GM12874 (cell line): ENCODE data around the gene P2RX4.

ENCODE experiments used
- TF ChIP-seq, protein P1 (sequence below): IDR thresholded peaks from 2 replicates; pipeline ENCODE4 v1.5.1; 2011; ENCODE audit warnings: low read depth, mild to moderate bottlenecking, control low read depth, low read length, moderate library complexity; ENCODE audit not compliant: insufficient read depth

Gene P2RX4

DNA sequence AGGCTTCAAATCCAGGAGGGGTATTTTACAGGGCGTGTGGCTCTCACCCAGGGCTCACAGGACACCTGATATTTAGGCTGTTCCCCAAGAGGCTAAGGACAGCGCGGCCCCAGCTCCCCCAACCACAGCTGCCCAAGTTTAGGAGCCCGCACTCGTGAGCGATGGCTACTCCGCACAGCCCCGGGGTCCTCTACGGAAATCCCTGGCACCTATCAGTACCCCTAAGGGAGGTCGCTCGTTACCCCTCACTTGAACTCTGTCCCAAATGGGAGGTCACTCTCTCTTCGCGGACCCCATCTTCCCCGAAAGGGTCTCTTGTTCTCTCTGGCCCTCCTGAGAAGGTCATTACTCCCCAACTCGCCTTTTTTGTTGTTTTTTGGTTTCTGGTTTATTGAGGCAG lies 708 bp upstream of the P2RX4 start:
- TF ChIP-seq, protein P1, sequence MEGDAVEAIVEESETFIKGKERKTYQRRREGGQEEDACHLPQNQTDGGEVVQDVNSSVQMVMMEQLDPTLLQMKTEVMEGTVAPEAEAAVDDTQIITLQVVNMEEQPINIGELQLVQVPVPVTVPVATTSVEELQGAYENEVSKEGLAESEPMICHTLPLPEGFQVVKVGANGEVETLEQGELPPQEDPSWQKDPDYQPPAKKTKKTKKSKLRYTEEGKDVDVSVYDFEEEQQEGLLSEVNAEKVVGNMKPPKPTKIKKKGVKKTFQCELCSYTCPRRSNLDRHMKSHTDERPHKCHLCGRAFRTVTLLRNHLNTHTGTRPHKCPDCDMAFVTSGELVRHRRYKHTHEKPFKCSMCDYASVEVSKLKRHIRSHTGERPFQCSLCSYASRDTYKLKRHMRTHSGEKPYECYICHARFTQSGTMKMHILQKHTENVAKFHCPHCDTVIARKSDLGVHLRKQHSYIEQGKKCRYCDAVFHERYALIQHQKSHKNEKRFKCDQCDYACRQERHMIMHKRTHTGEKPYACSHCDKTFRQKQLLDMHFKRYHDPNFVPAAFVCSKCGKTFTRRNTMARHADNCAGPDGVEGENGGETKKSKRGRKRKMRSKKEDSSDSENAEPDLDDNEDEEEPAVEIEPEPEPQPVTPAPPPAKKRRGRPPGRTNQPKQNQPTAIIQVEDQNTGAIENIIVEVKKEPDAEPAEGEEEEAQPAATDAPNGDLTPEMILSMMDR = no peak

DNA sequence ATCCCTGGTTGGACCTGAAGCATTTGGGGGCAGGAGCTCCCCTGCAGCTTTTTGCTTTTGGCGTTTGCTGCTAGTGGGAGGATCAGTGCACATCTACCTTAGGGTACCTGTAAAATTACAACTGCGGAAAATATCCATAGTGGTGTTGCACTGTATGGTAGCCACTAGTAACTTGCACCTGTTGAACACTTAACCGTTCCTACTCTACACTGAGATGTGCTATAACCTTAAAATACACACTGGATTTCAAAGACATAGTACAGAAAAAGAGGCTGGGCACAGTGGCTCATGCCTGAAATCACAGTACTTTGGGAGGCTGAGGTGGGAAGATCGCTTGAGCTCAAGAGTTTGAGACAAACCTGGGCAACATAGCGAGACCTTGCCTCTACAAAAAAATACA lies 2.9 kb downstream of the P2RX4 start:
- TF ChIP-seq, protein P1 = no peak

DNA sequence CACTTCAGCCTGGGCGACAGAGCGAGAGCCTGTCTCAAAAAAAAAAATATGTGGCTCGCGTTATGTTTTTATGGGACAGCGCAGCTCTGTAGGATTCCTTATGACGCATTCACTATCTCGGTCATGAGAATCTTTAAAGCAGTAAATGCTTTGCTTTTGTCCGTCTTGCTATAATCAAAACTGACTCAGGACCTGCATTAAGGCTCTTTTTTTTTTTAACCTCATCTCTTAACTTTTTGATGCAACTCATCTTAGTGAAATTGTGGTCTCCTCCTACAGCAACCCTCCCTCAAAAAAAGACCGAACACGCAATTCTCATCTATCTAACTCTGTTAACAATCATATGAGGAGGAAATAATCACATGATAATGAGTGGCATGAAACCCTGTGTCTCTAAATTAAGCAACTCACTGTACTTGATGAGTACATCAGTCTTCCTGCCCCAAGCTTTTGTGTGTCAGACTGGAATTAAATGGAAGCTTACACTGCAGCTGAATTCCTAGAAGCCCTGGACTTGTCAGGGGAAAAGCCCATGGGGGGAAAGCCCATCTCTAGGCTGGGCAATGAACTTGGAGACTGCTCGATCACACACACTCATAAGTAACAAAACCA lies 4.3 kb downstream of the P2RX4 start:
- TF ChIP-seq, protein P1 = no peak

DNA sequence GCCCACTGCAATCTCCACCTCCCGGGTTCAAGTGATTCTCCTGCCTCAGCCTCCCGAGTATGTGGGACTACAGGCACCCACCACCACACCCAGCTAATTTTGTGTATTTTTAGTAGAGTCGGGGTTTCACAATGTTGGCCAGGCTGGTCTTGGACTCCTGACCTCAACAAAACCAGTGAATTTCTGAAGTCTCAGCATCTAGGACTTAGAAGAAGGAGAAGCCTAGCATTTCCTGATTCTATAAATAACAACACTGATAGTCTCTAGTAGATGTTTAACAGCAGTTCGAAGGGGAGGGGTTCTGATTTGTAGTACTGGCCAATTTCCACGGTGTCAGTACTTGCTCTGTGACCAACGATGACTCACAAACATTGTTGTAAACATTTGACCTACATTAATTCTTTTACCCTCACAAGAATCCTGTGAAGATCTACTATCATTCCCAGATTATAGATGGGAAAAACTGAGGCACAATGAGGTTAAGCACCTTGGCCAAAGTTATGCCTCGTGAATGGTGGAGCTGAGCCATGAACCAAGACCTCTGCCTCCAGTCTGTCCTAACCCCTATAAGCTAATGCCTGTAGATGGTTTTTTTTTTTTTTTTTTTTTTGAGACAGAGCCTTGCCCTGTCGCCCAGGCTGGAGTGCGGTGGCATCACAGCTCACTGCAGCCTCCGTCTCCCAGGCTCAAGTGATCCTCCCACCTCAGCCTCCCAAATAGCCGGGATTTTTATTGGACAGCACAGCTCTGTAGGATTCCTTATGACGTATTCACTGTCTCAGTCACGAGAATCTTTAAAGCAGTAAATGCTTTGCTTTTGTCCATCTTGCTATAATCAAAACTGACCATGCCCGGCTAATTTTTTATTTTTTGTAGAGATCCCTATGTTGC lies 5.2 kb downstream of the P2RX4 start:
- TF ChIP-seq, protein P1 = no peak

DNA sequence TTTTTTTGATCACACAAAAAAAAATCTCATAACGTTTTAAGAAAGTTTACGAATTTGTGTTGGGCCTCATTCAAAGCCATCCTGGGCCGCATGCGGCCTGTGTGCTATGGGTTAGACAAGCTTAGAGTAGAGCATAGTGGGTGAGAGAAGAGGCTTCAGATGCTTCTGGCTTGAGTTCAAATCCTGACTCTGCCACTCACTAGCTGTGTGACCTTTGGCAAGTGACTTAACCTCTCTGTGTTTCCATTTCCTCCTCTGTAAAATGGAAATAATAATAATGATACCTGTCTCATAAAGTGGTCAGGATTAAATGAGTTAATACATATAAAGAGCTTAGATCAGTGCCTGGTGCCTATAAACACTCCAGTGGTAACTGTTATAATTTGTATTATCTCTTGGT lies 6.2 kb downstream of the P2RX4 start:
- TF ChIP-seq, protein P1 = no peak

DNA sequence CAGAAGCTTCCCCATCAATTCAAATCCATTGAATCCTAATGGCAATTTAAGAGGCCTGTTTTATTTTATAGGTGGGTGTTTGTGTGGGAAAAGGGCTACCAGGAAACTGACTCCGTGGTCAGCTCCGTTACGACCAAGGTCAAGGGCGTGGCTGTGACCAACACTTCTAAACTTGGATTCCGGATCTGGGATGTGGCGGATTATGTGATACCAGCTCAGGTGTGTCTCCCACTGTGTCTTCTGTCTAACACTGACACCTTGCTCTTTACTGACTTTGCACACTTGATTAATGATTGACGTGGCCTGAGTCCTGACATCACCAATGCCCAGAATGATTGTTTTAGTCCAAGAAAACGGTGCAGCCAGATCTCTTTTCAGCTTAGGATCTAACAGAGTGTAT lies 7.1 kb downstream of the P2RX4 start:
- TF ChIP-seq, protein P1 = no peak

DNA sequence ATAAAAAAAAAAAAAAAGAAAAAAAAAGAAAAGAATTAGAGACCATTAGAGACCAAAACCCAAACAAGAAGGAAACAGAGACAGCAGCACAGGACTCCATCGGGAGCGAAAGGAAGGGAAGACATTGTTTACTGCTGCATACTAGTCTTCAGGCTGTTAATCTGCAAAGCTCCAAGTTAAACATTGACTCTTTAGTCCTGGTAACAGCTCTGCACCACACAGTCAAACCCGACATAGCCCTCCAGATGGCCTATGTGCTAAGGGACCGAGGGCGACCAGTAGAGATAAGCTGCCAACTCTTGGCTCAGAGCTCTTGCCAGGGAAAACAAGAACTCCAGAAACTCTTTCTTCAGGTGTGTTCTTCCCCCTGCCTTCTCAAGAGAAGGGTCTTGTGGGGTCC lies 7.8 kb downstream of the P2RX4 start:
- TF ChIP-seq, protein P1 = no peak
